NT2/D1 (cell line): ENCODE measurements around the gene CLUH.
"Not testable (repeated sequence)": the region's sequence is repeated elsewhere in the genome, so short reads cannot be mapped to it uniquely, and the experiment has no call there.

Experiments
- YY1 ChIP-seq: IDR thresholded peaks from 2 replicates; pipeline ENCODE4 v1.6.1; 2011; ENCODE audit not compliant: insufficient read length, insufficient read depth
- ZNF274 ChIP-seq: IDR thresholded peaks from 2 replicates; pipeline ENCODE4 v1.6.1; 2011; ENCODE audit warnings: mild to moderate bottlenecking, low read depth, low read length

- not testable (repeated sequence) for TF ChIP-seq YY1, ZNF274
These were observed 32.3 kb downstream of the CLUH start for GRCh38 chr17:2679247-2679646.
